Stimulated activated CD8-positive, alpha-beta memory T cell treated with anti-CD3 and anti-CD28 coated beads, Interleukin-4, amount 100 ng/mL, for 4 hours (primary cell): Measurements from ENCODE around the gene VWA1.
A peak's percentile ranks its signal among the peaks of the same experiment; 100 is the strongest.
"Not testable (repeated sequence)": the region's sequence is repeated elsewhere in the genome, so short reads cannot be mapped to it uniquely, and the experiment has no call there.

Experiments
- DNase-seq, 2 donors: peaks; one replicate each; pipeline ENCODE4 v3.0.0-alpha.2; 2020; ENCODE audit warnings: low read depth in 2 of 2, low spot score in 1 of 2

Gene VWA1

GRCh38 chr1:1402901-1403392, 32.5 kb upstream of the VWA1 start:
- DNase-seq: not testable (repeated sequence)

- DNase-seq: no peak
Observed at GRCh38 chr1:1403653-1404052, 31.8 kb upstream of the VWA1 start.

DNA sequence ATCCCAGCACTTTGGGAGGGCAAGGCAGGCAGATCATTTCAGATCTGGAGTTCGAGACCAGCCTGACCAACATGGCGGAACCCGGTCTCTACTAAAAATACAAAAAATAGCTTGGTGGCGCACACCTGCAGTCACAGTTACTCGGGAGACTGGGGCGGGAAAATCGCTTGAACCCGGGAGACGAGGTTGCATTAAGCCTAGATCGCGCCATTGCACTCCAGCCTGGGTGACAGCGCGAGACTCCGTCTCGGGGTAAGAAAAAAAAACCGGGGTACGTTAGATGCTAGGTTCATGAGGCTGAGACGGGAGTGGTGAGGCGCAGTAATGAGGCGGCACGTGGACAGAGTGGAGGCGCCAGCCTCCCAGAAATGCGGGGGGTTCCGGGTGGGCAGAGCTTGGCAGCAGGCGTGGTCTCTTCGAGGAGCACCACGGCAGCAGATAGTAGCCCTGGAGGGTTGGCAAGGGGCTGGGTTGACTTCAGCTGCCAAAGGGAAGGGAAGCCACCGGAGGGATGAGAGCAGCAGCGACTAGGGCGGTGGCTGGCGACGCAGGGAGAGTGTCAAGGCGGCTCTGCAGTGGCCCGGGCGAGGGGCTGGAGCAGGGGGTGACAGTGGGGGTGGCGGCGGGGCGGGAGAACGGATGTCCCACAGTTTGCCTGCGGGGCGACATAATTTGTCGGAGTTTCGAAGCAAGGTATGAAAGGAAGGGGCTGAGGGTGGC, 29.2 kb upstream of the VWA1 start:
- DNase-seq: no peak

GRCh38 chr1:1406821-1407635, 28.5 kb upstream of the VWA1 start, which contains the start of gene MRPL20:
Gene MRPL20, minus strand, starts transcription at chr1:1407293. Its CDS starts 76 bp downstream, at chr1:1407217.
- peak; percentile 92 to 93 for DNase-seq

DNA sequence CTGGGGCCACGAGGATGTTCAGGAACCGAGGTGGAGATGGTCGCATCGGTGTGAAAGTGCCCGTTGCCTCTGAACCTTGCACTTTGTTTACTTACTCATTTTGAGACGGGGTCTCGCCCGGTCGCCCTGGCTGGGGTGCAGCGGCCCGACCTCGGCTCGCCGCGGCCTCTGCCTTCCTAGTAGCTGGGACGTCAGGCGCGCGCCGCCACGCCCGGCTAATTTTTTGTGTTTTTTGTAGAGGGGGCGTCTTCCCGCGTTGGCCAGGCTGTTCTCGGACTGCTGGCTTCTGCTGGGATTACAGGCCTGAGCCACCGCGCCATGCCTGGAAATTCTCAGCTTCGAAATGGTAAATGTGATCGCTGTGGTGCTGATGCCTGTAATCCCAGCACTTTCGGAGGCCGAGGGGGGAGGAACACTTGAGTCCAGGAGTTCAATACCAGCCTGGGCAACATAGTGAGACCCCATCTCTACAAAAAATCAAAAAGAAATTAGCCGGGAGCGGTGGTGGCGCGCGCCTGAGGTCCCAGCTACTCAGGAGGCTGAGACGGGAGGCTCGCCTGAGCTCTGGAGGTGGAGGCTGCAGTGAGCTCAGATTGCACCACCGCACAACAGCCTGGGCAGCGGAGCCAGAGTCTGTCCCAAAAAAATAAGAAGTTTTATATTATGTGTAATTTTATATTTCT, 27.7 kb upstream of the VWA1 start:
- no peak for DNase-seq

GRCh38 chr1:1410238-1410637, 25.3 kb upstream of the VWA1 start:
- not testable (repeated sequence) for DNase-seq

DNA sequence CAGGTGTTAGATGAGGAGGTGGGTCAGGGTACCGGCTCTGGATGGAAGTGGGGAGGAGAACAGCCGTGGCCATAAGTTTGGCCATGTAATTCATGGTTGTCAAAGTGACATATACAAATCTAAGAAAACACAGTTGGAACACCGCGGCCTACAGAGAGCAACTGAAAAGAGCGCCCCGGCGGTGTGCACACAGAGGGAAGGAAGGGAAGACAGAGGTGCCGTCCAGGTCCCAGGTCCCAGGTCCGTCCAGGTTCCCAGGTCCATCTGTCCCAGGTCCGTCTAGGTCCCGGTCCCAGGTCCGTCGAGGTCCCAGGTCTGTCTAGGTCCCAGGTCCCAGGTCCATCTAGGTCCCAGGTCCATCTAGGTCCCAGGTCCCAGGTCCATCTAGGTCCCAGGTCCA, 23.9 kb upstream of the VWA1 start:
- no peak for DNase-seq

- DNase-seq: not testable (repeated sequence)
Observed at GRCh38 chr1:1412311-1412902, 23.1 kb upstream of the VWA1 start.

DNA sequence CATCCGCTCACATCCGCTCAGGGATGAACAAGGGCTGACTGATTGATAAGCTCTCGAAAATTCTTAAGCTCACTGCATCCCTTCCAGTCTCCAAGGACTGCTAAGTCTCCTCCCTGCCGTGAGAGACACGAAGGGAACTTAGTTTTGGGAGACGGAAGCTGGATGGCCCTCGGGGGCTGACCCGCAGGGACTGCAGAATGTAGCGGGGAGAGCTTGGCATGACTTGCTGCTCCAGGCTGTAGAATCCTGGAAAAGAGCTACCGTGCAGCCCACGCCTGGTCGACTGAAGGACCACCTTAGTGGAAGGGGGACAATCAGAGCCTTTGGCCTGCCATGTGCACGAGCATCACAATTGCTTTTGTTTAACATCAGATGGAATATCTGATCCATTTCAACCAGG, 19.7 kb upstream of the VWA1 start:
- DNase-seq: no peak

DNA sequence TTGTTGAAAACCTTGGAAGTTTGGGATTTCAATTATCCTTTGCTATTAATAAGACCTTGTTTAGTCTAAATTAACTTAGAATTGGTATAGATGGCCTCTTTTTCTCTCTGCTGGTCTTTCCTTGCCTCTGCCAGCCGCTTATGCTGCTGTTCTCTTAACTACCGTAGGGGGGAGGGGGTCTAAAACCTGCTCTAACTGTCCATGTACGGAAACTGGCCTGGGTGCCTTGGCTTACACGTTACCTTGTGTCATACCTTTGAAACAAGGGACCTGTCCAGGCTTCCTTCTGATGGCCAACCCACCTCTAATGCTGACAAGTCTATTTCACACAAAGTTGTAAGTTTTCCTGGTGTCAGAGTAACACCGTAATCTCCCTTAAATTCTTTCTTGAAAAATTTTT, 18.1 kb upstream of the VWA1 start:
- not testable (repeated sequence) for DNase-seq

DNA sequence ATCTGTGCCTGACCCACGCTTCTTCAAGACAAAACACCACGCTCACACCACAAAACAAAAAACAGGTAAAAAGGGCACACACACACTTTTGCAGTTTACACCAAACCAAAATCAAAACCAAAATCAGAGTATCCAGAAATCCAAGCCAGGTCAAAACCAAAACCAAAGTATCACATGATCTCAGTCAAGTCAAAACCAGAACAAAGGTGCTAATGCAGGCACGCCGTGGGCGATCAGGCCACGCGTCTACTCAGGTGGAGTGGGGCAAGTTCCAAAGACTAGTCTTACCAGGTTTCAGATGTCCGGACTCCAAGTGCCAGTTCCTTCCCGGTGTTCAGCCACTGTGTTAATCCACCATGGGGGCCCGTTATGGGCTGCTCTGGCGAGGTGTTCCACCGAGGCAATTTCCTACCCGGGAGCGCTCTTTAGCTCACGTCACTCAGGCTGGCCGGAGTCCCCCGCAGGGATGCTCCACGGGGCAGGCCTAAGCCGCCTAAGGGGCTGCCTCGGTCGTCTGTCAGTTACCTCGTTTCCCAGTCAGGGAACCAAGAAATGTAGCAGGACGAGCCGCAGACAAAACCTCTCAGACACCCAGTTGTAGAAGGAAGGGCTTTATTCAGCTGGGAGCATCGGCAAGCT, 17.5 kb upstream of the VWA1 start:
- not testable (repeated sequence) for DNase-seq

- no peak for DNase-seq
Observed at GRCh38 chr1:1418464-1419362, 16.8 kb upstream of the VWA1 start.

DNA sequence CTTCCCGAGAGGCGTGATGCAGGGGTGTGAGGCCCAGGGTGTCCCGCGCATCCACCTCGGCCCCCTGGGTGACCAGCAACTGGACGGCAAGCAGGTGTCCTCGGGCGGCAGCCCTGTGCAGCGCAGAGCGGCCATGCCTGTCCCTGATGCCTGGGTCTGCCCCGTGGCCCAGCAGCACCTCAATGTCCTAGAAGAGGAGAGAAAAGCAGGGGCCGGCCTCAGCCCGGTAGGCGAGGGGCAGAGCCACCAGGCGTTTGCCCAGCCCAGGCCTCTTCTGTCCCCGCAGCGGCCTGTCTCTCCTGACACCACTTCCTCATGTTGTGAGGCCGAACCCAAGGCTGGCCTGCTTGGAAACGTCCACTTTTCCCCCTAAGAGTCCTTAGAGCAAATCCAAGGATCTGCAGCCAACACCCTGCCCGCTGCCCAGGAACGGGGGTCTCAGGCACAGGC, 16.1 kb upstream of the VWA1 start:
- no peak for DNase-seq

GRCh38 chr1:1419813-1420653, 15.5 kb upstream of the VWA1 start:
- no peak for DNase-seq

DNA sequence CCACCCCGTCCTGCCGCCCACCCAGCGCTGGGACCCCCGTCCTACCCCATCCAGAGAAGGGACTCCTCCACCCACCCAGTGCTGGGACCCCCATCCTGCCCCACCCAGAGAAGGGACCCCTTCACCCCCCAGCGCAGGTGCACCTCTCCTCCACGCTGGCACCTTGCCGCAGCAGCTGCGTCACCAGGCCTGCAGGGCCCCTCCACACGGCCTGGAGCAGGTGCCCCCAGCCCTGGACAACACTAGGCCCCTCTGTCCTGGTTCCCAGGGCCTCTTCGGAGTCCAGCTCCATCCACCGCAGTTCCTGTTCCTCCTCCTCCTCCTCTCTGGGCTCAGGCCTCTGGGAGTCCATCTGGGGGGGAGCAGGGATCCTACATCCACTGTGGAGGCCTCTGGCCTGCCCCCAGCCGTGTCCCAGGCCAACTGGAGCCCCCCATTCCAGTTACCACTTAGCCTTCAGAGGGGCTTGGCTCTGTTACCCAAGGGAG, 14.8 kb upstream of the VWA1 start:
- DNase-seq: no peak

- no peak for DNase-seq
Observed at GRCh38 chr1:1421147-1421906, 14.2 kb upstream of the VWA1 start, which contains the start of gene ANKRD65. Gene ANKRD65, minus strand, starts transcription at chr1:1421276. Its CDS starts 271 bp downstream, at chr1:1421005.

- no peak for DNase-seq
Observed at GRCh38 chr1:1421907-1422464, 13.5 kb upstream of the VWA1 start.
